Measurements from ENCODE around the gene TSPAN2. TPM values are rescaled to one million over a fixed set of nuclear protein-coding genes. Genes with fewer than 3 reads are reported as not detected.

Gene TSPAN2
- total RNA-seq, 2 donors from 2014 or later = 2.6 to 4.0 TPM

GRCh38 chr1:115013792-115014191 lies 75.5 kb downstream of the TSPAN2 start:
- 59 to 66% methylated on average over 2 of the region's 2 CpGs for WGBS, 2 donors
- TF ChIP-seq POLR2A (IDR thresholded peaks at IDR 0.05) = no peak
- TF ChIP-seq CTCF (IDR thresholded peaks at IDR 0.05) = no peak
- H3K36me3 ChIP-seq (replicated peaks in 1 of 2; ENCODE audit: insufficient read depth in 1 of 2, low read depth in 2 of 2) = no peaks in the 10 kb centered on the region
- H3K4me3 ChIP-seq = no peak overlapping the region
- no peak overlapping the region for H3K27ac ChIP-seq
- no peaks in the 10 kb centered on the region for H3K4me1 ChIP-seq
- DNase-seq = no peak
- no peak for ATAC-seq
- no peaks in the 10 kb centered on the region for H3K27me3 ChIP-seq
- H3K9me3 ChIP-seq = no peaks in the 10 kb centered on the region
- intact Hi-C loops (cut with DNase I) = no loop called here

GRCh38 chr1:115012434-115012833 lies 76.9 kb downstream of the TSPAN2 start:
- Histone ChIP-seq H3K27me3 (no peaks in the 10 kb centered on the region), H3K36me3 (replicated peaks in 1 of 2; ENCODE audit: insufficient read depth in 1 of 2, low read depth in 2 of 2) (no peaks in the 10 kb centered on the region), H3K27ac (no peak overlapping the region), H3K4me3 (no peak overlapping the region), H3K9me3 (no peaks in the 10 kb centered on the region), H3K4me1 (no peaks in the 10 kb centered on the region)
- intact Hi-C loops (cut with DNase I) = no loop called here
- WGBS, 2 donors = 38 to 48% methylated on average over 1 of the region's 1 CpG
- TF ChIP-seq POLR2A (IDR thresholded peaks at IDR 0.05) (no peak), CTCF (IDR thresholded peaks at IDR 0.05) (no peak)
- DNase-seq (no peak), ATAC-seq (no peak)

GRCh38 chr1:115012006-115012405 lies 77.3 kb downstream of the TSPAN2 start:
- Histone ChIP-seq H3K27ac (no peak overlapping the region), H3K9me3 (no peaks in the 10 kb centered on the region), H3K36me3 (replicated peaks in 1 of 2; ENCODE audit: insufficient read depth in 1 of 2, low read depth in 2 of 2) (no peaks in the 10 kb centered on the region), H3K4me1 (no peaks in the 10 kb centered on the region), H3K4me3 (no peak overlapping the region), H3K27me3 (no peaks in the 10 kb centered on the region)
- intact Hi-C loops (cut with DNase I) = no loop called here
- 92 to 94% methylated on average over 1 of the region's 1 CpG for WGBS, 2 donors
- ATAC-seq = no peak
- DNase-seq = no peak
- no peak for TF ChIP-seq CTCF (IDR thresholded peaks at IDR 0.05)
- TF ChIP-seq POLR2A (IDR thresholded peaks at IDR 0.05) = no peak

- TF ChIP-seq POLR2A (IDR thresholded peaks at IDR 0.05) (no peak), CTCF (IDR thresholded peaks at IDR 0.05) (no peak)
- H3K9me3 ChIP-seq = no peaks in the 10 kb centered on the region
- ATAC-seq (no peak), DNase-seq (no peak)
- WGBS, 2 donors = 87 to 92% methylated on average over 2 of the region's 2 CpGs
- no peak overlapping the region for H3K4me3 ChIP-seq
- no peaks in the 10 kb centered on the region for H3K4me1 ChIP-seq
- H3K27ac ChIP-seq = no peak overlapping the region
- H3K27me3 ChIP-seq = no peaks in the 10 kb centered on the region
- intact Hi-C loops (cut with DNase I) = no loop called here
- H3K36me3 ChIP-seq (replicated peaks in 1 of 2; ENCODE audit: insufficient read depth in 1 of 2, low read depth in 2 of 2) = no peaks in the 10 kb centered on the region
These were observed 83.1 kb downstream of the TSPAN2 start for GRCh38 chr1:115006191-115006590.

Other genes starting within 250 kb of the TSPAN2 start
- gene SYCP1, start 234.6 kb downstream of the TSPAN2 start, total RNA-seq = not detected
- gene TSHB, start 59.7 kb downstream of the TSPAN2 start, total RNA-seq = not detected
- gene NGF, start 248.7 kb upstream of the TSPAN2 start, total RNA-seq = 1 to 10 TPM in 1 of 2 donors, not detected in 1; 3.6 TPM

All from body of pancreas (tissue), 4 donors.